ENCODE measurements around the gene PRKG1.

PRKG1 gene

GRCh38 chr10:51852297-51852696, 778.0 kb downstream of the PRKG1 start:
- no peak for DNase-seq

- no peak for DNase-seq
These were observed 783.0 kb downstream of the PRKG1 start for GRCh38 chr10:51857305-51857704.

DNA sequence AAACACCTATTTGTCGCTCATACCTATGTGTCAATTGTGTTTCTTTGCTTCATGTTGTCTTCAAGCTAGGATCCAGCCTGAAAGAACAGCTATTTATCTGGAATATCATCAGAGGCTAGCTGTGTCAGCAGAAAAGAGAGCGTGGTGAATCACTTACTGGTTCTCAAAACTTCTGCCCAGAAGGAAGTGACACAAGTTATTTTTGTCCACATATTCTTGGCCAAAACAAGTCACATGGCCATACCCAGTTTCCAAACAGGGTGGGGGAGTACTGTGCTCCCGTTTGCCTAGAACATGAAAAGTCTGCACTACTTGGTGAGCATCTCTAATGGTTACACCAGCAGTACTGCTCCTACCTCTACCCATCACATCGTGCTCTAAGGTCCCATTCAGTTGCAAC, 786.0 kb downstream of the PRKG1 start:
- DNase-seq: no peak

GRCh38 chr10:51861051-51861450, 786.8 kb downstream of the PRKG1 start:
- DNase-seq: no peak

DNA sequence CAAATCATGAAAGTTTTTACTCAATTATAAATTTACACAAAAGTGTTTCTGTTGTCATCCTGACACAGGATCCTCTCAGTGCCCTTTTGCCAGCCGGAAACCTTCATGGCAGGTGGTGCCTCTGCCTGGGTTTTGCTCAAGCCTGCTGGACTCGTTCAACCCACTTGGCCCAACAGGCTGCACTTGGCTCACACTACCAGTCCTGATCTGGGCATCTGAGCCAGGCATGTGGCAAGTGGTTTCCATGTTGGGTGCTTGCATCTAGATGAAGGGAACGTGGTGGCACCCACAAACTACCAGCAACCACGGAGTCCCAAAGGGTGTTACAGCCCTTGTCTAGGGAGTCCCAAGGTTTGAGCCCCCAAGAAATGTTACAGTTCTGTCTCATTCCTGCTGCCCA, 787.4 kb downstream of the PRKG1 start:
- no peak for DNase-seq

GRCh38 chr10:51862149-51862548, 787.9 kb downstream of the PRKG1 start:
- DNase-seq: no peak

DNA sequence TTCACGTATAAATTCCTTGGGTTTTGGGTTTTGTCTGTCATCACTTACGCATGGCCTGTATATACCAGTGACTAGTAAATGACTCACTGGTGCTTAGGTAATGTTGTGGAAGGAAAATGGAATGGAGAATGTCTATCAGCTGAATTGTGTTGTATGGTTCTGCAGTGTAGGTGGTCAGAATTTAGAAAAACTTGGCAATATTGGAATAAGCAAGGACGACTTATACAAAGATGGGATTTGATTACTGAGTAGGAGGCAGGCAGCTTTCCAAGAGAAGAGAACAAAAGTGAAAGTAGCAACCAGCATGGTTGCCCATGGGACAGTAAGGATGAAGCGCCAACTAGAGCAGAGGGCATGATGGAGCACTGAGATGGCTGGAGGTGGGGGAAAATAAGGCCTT, 793.7 kb downstream of the PRKG1 start:
- no peak for DNase-seq

GRCh38 chr10:51874131-51874530, 799.8 kb downstream of the PRKG1 start:
- DNase-seq: no peak

DNA sequence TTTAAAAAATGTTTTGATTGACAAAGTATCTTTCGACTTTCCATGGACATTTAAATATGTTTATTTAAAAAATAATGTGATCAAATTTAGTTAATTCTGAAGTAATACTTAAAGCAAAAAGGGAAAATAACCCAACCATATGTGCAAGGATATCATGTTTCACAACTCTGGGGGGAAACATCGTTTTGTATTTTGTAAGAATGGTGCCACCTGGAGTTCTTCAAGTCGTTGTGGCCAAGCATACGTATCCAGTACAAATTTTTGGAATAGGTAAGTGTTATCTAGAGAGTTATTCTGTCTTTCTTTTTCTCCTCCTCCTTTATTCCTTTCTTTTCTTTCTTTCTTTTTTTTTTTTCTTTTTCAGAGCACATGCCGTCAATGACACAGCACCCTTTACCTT, 801.3 kb downstream of the PRKG1 start:
- no peak for DNase-seq

DNA sequence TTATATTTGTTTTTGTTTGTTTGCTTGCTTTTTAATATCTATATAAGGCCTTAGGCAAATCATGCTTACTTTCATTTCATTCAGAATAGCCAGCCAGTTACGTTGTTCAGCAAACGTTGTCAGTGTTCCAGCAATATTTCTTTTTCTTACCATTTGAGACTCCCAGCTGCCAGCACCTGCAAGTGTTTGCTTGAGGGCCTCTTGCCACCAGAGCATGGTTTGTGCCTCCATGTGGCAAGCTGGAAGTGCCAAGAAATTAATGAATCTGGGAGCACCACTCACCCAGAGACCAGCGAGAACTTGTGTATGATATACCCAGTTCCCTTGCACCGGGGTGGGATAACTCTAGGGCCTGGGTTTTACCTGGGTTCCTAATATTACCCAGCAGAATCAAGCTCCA, 802.2 kb downstream of the PRKG1 start:
- DNase-seq: peak; percentile 0

DNA sequence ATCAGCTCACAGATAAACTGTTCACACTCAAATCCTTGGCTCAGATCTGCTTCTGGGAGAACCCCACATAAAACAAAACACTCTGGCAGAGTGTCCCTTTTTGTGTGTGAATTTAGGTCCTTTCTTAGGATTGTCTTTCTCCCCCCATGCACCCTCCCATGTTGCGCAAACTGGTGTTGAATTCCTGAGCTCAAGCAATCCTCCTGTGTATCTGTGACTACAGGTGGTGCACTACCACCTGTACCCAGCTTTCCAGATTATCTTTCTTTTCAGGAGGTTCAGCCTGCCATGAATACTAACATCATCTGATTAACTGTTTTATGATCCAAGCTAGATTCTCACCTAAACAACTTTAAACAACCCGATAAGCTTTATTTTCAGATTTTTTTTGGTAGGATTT, 802.7 kb downstream of the PRKG1 start:
- DNase-seq: no peak

- no peak for DNase-seq
These were observed 803.3 kb downstream of the PRKG1 start for GRCh38 chr10:51877636-51878035.

GRCh38 chr10:51878695-51879094, 804.4 kb downstream of the PRKG1 start:
- DNase-seq: no peak

DNA sequence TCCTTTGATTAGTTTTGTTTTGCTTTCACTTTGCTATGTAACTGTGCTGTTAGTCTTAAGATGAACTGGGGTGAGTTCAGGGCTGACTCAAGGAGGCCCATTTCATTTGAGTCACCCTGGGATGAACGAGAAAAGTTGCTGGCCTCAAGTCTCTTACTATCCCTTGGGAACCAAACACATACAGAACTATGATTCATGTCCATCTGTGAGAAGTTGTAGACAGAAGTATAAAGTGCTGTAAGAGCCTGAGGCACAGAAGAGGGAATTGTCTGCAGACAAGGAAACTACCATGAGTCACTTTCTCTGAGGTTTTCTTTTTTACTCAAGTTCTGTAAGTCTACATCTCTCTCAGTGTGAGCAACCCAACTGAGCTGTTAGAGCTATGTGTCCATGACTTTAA, 805.0 kb downstream of the PRKG1 start:
- DNase-seq: no peak

DNA sequence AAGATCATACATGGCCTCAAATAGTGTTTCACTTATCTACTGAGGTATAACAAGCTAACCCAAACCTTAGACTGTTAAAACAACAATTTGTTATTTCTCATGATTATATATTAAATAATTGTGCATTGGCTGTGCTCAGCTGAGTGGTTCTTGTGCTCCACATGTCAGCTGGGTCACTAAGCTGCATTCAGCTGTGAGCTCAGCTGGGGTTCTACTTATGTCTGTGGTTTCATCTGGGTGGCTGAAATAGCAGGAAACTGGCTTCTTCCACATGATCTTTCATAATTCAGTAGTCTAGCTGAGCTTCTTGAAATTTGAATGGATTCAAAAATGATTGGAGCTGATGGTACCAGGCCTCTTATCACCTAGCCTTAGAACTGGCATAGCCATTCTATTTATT, 806.9 kb downstream of the PRKG1 start:
- DNase-seq: no peak

- DNase-seq: no peak
These were observed 812.3 kb downstream of the PRKG1 start for GRCh38 chr10:51886438-51887068.

GRCh38 chr10:51888263-51888662, 814.0 kb downstream of the PRKG1 start:
- no peak for DNase-seq

- DNase-seq: no peak
These were observed 818.0 kb downstream of the PRKG1 start for GRCh38 chr10:51892313-51892712.

DNA sequence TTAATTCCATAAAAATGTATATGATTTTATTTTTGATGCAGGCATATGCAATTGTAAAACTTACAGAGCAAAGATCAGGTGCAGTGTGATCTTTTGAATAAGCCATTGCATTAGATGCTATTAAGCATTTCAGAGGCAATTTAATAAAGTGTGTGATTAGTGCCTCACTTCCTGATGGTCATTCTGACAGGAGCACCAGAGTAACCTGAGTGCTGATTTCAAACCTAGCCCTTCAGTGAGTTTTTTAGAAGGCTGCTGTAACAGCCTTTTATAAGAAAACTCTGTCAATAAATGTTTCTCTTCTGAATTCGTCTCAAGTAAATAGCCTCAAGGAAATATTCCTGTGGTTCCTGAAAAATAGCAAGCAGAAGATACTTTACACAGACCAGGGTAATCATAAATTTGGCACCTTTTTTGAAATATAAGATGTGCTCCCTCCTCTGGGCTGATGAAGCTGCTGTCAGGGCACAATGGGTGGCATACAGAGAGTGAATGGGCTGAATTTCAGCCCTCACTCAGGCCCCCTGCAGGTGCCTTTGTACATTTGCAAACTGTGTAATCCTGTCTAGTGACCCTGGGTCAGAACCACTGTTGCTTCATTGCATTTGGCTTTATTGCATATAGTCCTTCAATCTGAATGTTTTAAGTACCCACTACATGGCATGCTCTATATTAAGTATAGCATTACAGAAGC, 818.8 kb downstream of the PRKG1 start:
- DNase-seq: no peak

GRCh38 chr10:51894771-51895578, 820.7 kb downstream of the PRKG1 start:
- no peak for DNase-seq

GRCh38 chr10:51896849-51897248, 822.6 kb downstream of the PRKG1 start:
- DNase-seq: no peak

- DNase-seq: no peak
These were observed 823.3 kb downstream of the PRKG1 start for GRCh38 chr10:51897560-51897959.

DNA sequence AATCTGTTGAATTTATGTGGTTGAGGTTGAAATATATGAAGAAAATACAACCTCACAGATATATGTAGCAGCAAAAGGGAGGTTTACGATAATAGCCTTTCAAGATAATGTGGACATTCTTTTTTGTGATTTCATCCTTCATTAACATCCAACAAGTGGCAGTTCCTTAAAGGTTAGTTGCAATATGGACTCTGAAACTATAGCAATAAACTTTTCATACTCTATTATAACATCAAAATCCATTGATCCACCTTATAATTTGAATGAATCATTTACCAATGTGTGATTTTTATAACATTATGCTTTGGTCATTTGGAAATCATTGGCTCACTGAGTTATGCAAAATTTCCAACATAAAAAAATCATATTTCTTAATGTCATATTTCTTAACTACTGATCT, 825.9 kb downstream of the PRKG1 start:
- DNase-seq: no peak

- DNase-seq: no peak
These were observed 829.4 kb downstream of the PRKG1 start for GRCh38 chr10:51903675-51904074.

Data from DMS79 treated with DMSO at 0.1 percent for 48 hours (cell line).